IPS DF 6.9 (cell line): Measurements from ENCODE around the gene SMC3.
"Not testable (repeated sequence)": the region's sequence is repeated elsewhere in the genome, so short reads cannot be mapped to it uniquely, and the experiment has no call there.

ENCODE experiments used
- DNase-seq: peaks from one replicate; pipeline ENCODE4 v3.0.0-alpha.2; 2013; ENCODE audit warnings: low read depth, low spot score
- H3K27ac ChIP-seq: one replicate; pipeline ENCODE4 v1.5.1; 2013; ENCODE audit warnings: low read length, control low read depth
- H3K27me3 ChIP-seq: 2 replicates; pipeline ENCODE4 v1.6.1; 2013; ENCODE audit warnings: mild to moderate bottlenecking, low read length; ENCODE audit not compliant: control insufficient read depth, insufficient read depth
- H3K36me3 ChIP-seq: 2 replicates; pipeline ENCODE4 v1.6.1; 2013; ENCODE audit warnings: low read length; ENCODE audit not compliant: control insufficient read depth, insufficient read depth
- H3K4me1 ChIP-seq: 2 replicates; pipeline ENCODE4 v1.6.1; 2013; ENCODE audit warnings: low read length; ENCODE audit not compliant: control insufficient read depth, insufficient read depth
- H3K4me3 ChIP-seq: 2 replicates; pipeline ENCODE4 v1.5.1; 2013; ENCODE audit warnings: mild to moderate bottlenecking, low read length
- H3K9me3 ChIP-seq: 2 replicates; pipeline ENCODE4 v1.6.1; 2013; ENCODE audit warnings: low read length, inconsistent platforms; ENCODE audit not compliant: control insufficient read depth, insufficient read depth
- WGBS: extraction: QIAGEN DNeasy Blood & Tissue Kit; methylation state at CpG from one replicate; pipeline ENCODE4 v1.1.7; 2013; ENCODE audit warnings: mixed read lengths, missing lambda C conversion rate; ENCODE audit not compliant: insufficient read length, insufficient coverage; 5-methylcytosine and 5-hydroxymethylcytosine counted together

SMC3 gene

DNA sequence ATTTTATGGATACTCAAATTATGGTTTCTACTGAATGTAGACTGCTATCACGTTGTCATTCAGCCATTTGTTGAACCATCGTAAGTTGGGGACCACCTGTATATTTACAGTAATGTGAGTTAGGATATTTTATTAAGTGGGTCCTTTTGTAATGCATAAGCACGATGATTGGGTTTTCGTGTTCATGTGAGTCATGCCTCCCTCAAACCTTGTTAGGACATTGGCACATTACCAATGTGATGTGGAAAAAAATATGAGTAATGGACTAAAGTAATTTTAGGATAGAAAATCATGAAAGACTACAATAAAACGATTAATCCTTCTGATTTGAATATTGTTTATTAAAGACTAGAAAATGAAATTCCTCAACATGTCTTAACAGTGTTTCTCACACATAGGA is 8.7 kb downstream of the SMC3 start:
- no peaks in the 10 kb centered on the region for H3K27me3 ChIP-seq
- no peaks in the 10 kb centered on the region for H3K4me1 ChIP-seq
- no peak overlapping the region for H3K27ac ChIP-seq
- H3K4me3 ChIP-seq = no peak overlapping the region
- WGBS = 100% methylated on average over 1 of the region's 5 CpGs
- peaks cover under 1% of the 10 kb centered on the region; the same call in 1 of the 2 replicates for H3K36me3 ChIP-seq
- no peaks in the 10 kb centered on the region for H3K9me3 ChIP-seq
- DNase-seq = no peak

DNA sequence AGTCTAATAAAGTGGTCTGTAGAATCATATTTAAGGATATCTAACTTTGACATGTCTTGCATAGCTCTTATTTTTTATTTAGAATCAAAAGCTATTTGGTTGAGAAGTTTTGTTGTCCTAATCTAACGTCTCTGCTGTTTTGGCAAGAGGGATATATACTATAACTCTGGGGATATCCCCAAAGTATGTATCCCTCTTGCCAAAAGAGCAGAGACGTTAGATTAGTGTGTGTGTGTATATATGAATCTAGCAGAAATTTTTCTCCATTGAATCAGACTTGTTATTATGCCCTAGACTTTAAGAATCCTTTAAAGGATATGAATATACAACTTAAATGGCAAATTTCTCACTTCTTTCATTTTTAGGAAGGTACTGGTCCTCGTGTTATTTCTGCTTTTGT is 9.6 kb downstream of the SMC3 start:
- H3K4me3 ChIP-seq = no peak overlapping the region
- H3K36me3 ChIP-seq = peaks cover 3% of the 10 kb centered on the region; the same call in 1 of the 2 replicates
- H3K4me1 ChIP-seq = no peaks in the 10 kb centered on the region
- DNase-seq = no peak
- H3K27ac ChIP-seq = no peak overlapping the region
- no CpG with 5 or more reads among the region's 3 CpGs for WGBS
- H3K9me3 ChIP-seq = no peaks in the 10 kb centered on the region
- H3K27me3 ChIP-seq = no peaks in the 10 kb centered on the region

DNA sequence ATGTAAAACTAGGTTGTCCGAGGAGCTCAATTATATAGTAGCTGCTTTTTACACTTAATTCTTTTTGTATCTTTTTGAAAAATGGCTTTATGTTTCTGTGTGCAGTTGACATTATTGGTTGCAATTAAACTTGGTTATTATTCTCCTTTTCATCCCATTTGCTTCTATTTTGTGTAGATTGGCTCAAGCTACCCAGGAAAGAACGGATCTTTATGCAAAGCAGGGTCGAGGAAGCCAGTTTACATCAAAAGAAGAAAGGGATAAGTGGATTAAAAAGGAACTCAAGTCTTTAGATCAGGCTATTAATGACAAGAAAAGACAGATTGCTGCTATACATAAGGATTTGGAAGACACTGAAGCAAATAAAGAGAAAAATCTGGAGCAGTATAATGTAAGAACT is 16.5 kb downstream of the SMC3 start:
- H3K4me1 ChIP-seq = no peaks in the 10 kb centered on the region
- H3K27ac ChIP-seq = no peak overlapping the region
- peaks cover 22% of the 10 kb centered on the region; the same call in 1 of the 2 replicates for H3K36me3 ChIP-seq
- DNase-seq = no peak
- no peaks in the 10 kb centered on the region for H3K27me3 ChIP-seq
- H3K4me3 ChIP-seq = no peak overlapping the region
- no peaks in the 10 kb centered on the region for H3K9me3 ChIP-seq
- WGBS = no CpG with 5 or more reads among the region's 3 CpGs

DNA sequence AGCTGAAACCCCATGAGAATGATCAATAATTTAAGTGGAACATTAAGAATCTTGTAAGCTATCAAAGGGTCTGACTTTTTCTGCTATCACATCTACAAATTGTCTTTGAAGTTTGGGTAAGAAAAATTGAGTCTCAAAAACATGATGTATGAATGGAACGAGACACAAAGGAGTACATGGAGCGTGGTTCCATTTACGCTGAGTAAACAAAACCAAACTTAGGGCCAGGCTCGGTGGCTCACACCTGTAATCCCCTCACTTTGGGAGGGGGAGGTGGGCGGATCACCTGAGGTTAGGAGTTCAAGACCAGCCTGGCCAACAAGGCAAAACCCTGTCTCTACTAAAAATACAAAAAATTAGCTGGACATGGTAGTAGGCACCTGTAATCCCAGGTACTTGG is 24.3 kb downstream of the SMC3 start:
- Histone ChIP-seq H3K4me3 (no peak overlapping the region), H3K27ac (no peak overlapping the region), H3K4me1 (no peaks in the 10 kb centered on the region), H3K27me3 (no peaks in the 10 kb centered on the region), H3K9me3 (no peaks in the 10 kb centered on the region), H3K36me3 (peaks cover 5% of the 10 kb centered on the region; the same call in 1 of the 2 replicates)
- WGBS = no CpG with 5 or more reads among the region's 5 CpGs
- no peak for DNase-seq

DNA sequence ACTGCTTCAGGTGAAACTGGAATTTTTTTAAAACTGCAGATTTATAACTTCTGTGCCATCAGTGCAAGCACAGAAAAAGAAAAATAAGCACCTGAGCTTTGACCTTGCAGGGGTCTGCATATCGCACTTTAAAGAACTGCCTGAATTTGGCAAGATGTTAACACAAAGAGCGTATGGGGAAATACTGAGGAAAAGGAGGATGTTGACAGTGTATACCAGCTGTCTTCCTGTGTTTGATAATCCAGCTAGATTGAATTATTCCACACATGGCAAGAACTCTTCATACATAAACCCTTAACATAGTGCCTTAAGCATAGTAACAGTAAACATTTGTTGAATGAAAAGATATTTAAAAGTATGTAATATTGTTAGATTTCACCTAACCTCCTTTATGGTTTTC is 30.0 kb downstream of the SMC3 start:
- H3K27ac ChIP-seq = no peak overlapping the region
- H3K36me3 ChIP-seq = peaks cover 2% of the 10 kb centered on the region; the same call in 1 of the 2 replicates
- WGBS = no CpG with 5 or more reads among the region's 2 CpGs
- no peaks in the 10 kb centered on the region for H3K27me3 ChIP-seq
- DNase-seq = no peak
- no peaks in the 10 kb centered on the region for H3K4me1 ChIP-seq
- H3K9me3 ChIP-seq = no peaks in the 10 kb centered on the region
- H3K4me3 ChIP-seq = no peak overlapping the region

DNA sequence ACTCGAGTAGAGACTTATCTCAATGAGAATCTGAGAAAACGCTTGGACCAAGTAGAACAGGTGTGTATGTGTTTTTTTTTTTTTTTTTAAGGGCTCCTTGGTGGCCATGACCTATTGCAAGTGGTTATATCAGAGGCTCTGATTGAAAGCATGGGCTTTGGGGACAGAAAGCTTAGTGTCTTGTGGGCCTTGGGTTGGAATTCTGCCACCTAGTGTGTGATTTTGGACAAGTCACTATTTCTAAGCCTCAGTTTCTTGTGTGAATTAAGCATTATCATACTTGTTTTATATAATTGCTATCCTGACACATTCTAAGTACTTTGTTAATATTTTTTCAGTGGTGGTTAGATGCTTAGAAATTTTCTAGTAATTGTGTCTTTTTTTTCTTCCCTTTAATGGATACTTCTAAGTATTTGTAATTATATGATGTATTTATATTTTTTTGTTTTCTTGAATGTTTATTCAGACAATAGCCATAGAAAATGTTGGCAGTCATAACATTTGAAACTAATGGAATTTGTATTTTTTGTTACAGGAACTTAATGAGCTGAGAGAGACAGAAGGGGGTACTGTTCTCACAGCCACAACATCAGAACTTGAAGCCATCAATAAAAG is 33.1 kb downstream of the SMC3 start:
- peaks cover 2% of the 10 kb centered on the region; the same call in 1 of the 2 replicates for H3K36me3 ChIP-seq
- no peaks in the 10 kb centered on the region for H3K9me3 ChIP-seq
- DNase-seq = peak; percentile 45
- no peaks in the 10 kb centered on the region for H3K4me1 ChIP-seq
- no CpG with 5 or more reads among the region's 2 CpGs for WGBS
- H3K27ac ChIP-seq = no peak overlapping the region
- H3K4me3 ChIP-seq = no peak overlapping the region
- H3K27me3 ChIP-seq = no peaks in the 10 kb centered on the region

DNA sequence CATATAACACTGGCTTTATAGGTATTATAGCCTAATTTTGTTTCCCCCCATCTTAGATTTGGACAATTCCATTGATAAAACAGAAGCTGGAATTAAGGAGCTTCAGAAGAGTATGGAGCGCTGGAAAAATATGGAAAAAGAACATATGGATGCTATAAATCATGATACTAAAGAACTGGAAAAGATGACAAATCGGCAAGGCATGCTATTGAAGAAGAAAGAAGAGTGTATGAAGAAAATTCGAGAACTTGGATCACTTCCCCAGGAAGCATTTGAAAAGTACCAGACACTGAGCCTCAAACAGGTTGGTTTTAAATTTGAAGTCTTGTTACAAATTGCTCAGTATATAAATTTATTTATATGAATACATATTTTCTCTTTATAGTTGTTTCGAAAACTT is 34.1 kb downstream of the SMC3 start:
- Histone ChIP-seq H3K27ac (no peak overlapping the region), H3K4me1 (no peaks in the 10 kb centered on the region), H3K27me3 (no peaks in the 10 kb centered on the region), H3K4me3 (no peak overlapping the region), H3K36me3 (peaks cover 2% of the 10 kb centered on the region; the same call in 1 of the 2 replicates), H3K9me3 (no peaks in the 10 kb centered on the region)
- WGBS = no CpG with 5 or more reads among the region's 4 CpGs
- DNase-seq = no peak

DNA sequence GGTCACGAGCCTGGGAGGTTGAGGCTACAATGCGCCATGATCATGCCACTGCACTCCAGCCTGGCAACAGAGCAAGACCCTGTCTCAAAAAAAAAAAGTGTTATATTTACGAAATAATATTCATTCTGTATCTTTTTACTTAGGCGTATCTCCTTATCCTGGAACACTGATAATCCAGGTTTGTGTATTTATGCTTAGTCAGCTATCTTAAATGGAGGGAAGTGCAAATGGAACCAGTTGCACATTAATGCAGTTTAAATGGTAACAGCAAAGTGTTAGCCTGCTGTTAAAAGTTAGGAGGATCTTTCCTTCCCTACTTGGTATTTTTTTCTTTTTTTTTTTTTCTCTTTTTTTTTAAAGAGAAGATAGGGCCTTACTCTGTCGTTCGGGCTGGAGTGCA is 40.6 kb downstream of the SMC3 start:
- H3K27ac ChIP-seq = no peak overlapping the region
- whole genome bisulfite sequencing = no CpG with 5 or more reads among the region's 6 CpGs
- peaks cover 2% of the 10 kb centered on the region; the same call in 1 of the 2 replicates for H3K4me1 ChIP-seq
- H3K36me3 ChIP-seq = no peaks in the 10 kb centered on the region
- H3K9me3 ChIP-seq = no peaks in the 10 kb centered on the region
- H3K4me3 ChIP-seq = no peak overlapping the region
- no peak for DNase-seq
- H3K27me3 ChIP-seq = no peaks in the 10 kb centered on the region

DNA sequence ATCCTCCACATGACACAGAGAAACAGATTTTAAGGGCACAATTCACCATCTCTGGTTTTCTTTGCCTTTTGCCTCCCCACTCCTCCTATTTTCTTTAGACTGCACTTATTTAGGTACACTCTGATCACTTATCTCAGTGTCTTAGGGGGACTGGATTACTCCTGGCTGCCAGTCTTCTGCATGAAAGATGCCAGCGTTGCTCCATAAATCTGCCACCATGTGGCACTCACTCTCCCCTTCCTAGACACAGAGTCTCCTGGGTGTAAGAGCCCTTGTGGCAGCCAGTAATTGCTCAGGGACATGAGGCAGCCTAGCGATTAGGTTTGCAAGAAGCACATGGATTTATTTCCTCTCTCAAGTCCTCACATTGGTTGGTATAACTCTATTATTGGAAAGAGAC is 42.1 kb downstream of the SMC3 start:
- H3K9me3 ChIP-seq = no peaks in the 10 kb centered on the region
- no peaks in the 10 kb centered on the region for H3K27me3 ChIP-seq
- WGBS = no CpG with 5 or more reads among the region's 2 CpGs
- DNase-seq = no peak
- no peak overlapping the region for H3K4me3 ChIP-seq
- no peak overlapping the region for H3K27ac ChIP-seq
- peaks cover 2% of the 10 kb centered on the region; the same call in 1 of the 2 replicates for H3K4me1 ChIP-seq
- no peaks in the 10 kb centered on the region for H3K36me3 ChIP-seq

DNA sequence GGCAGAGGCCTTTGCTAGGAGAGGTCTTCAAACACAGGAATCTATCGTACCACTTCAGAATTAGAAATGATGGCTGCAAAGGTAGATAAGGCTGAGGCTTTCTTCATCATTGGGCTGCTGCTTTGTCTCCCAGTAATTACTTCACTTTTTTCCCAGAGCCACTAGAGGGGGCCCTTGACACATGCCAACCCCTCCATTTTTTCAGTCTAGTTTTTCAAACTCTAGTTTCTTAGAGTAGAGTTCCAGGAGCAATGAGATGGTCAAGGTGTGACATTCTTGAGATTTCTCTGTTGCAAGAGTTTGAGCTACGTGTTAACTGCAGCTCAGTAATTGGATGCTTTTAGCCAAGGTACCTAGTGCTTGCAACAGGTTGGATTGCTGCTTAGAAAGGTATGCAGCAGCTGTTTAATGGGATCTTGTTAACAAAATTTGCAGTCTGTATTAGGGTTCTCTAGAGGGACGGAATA is 42.8 kb downstream of the SMC3 start:
- WGBS = 100% methylated on average over 1 of the region's 3 CpGs

DNA sequence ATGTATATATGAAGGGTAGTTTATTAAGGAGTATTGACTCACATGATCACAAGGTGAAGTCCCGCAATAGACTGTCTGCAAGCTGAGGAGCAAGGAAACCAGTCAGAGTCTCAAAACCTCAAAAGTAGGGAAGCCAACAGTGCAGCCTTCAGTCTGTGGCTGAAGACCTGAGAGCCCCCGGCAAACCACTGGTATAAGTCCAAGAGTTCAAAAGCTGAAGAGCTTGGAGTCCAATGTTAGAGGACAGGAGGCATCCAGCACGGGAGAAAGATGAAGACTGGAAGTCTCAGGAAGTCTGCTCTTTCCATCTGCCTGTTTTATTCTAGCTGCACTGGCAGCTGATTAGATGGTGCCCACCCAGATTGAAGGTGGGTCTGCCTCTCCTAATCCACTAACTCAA is 43.3 kb downstream of the SMC3 start:
- H3K4me1 ChIP-seq, DNase-seq, H3K9me3 ChIP-seq, H3K4me3 ChIP-seq, H3K36me3 ChIP-seq, H3K27ac ChIP-seq, H3K27me3 ChIP-seq: not testable (repeated sequence)
- WGBS = no CpG with 5 or more reads among the region's 3 CpGs

More for the DNA sequence above, 42.8 kb downstream of the SMC3 start:
- Histone ChIP-seq H3K27ac (no peak overlapping the region), H3K27me3 (no peaks in the 10 kb centered on the region), H3K4me1 (peaks cover 2% of the 10 kb centered on the region; the same call in 1 of the 2 replicates), H3K9me3 (no peaks in the 10 kb centered on the region), H3K4me3 (no peak overlapping the region), H3K36me3 (no peaks in the 10 kb centered on the region)
- peak; percentile 72 for DNase-seq
